Activated T-cell treated with anti-CD3 and anti-CD28 coated beads for 4 hours (primary cell): ENCODE results near the gene RNASET2.
"Not testable (repeated sequence)": the region's sequence is repeated elsewhere in the genome, so short reads cannot be mapped to it uniquely, and the experiment has no call there.

Experiments used
- DNase-seq: peaks from one replicate; pipeline ENCODE4 v3.0.0-alpha.2; 2020

RNASET2 gene

DNA sequence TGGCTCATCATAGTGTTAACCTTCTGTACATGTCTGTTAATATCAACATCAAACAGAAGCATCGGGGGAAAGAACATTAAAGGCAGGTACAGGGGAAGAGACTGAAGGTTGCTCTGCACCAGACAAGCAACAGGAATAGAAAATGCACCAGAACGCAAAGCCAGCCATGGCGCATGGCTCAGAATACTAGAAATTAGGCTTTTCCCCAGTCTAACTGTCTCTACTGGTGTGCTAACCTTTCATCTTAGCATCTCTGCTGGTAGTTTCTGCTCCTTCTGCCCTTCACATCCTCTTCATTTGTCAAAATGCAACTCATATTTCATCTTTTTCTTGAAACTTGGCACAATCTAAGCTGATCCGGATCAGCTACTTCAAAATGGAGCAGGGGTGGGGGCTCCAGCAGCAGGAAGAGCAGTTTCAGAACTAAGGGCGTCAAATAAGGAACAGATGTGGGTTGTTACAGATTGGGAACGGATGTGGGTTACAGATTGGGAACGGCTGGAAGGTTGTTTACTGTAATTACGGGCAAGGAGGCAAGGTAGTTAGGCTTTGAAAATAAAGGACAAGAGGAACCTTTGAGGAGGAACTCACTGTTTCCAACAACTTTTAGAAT, 13.1 kb upstream of the RNASET2 start:
- DNase-seq = no peak

DNA sequence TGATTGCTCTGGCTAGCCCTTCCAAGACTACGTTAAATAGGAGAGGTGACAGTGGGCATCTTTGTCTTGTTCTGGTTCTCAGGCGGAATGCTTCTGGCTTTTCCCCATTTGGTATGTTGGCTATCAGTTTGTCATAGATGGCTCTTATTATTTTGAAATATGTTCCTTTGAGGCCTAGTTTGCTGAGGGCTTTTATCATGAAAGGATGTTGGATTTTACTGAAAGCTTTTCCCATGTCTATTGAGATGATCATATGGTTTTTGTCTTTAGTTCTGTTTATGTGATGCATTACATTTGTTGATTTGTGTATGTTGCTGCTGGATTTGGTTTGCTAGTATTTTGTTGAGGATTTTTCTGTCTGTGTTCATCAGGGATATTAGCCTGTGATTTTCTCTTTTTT, 9.9 kb upstream of the RNASET2 start:
- DNase-seq = no peak

DNA sequence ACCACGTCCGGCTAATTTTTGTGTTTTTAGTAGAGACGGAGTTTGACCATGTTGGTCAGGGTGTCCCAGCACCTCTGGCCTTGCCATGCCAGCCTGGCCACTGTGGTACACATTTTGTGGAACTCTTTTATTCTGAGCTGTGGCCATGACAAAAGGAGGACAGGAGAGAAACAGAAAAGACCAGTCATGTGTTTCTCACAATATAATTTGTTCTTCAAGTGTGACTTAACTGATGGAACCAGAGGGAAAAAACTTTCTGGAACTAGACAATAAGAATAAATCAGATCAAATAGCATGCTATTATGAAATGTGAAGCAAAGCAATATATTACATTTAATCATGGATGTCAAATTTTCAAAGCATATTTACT, 4.2 kb upstream of the RNASET2 start:
- no peak for DNase-seq

DNA sequence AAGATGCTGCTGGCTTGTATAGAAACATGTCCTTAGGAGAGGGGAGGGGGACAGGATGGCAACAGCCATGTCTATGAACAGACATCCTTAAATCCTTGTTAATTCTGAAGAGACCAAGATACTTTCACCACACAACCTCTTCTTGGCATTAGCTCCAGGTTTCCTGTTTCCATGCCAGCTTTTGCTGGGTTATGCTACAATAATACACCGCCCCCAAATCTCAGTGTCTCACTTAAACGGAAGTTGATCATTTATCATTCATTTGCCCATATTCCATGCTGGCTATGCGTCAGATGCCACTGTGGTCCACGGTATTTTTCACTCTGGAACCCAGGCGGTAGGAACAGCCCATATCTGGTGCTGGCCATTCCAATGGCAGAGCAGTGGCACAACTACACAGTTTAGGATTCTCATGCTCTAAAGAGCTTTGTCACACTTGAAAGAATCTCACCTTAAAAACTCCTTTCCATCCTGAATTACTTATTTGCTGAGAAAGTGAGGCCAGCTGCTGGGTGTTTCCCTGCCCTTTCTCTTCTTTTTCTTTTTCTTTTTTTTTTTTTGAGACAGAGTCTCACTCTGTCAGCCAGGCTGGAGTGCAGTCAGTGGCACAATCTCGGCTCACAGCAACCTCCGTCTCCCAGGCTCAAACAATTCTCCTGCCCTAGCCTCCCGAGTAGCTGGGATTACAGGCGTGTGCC, 3.7 kb upstream of the RNASET2 start:
- DNase-seq = no peak

DNA sequence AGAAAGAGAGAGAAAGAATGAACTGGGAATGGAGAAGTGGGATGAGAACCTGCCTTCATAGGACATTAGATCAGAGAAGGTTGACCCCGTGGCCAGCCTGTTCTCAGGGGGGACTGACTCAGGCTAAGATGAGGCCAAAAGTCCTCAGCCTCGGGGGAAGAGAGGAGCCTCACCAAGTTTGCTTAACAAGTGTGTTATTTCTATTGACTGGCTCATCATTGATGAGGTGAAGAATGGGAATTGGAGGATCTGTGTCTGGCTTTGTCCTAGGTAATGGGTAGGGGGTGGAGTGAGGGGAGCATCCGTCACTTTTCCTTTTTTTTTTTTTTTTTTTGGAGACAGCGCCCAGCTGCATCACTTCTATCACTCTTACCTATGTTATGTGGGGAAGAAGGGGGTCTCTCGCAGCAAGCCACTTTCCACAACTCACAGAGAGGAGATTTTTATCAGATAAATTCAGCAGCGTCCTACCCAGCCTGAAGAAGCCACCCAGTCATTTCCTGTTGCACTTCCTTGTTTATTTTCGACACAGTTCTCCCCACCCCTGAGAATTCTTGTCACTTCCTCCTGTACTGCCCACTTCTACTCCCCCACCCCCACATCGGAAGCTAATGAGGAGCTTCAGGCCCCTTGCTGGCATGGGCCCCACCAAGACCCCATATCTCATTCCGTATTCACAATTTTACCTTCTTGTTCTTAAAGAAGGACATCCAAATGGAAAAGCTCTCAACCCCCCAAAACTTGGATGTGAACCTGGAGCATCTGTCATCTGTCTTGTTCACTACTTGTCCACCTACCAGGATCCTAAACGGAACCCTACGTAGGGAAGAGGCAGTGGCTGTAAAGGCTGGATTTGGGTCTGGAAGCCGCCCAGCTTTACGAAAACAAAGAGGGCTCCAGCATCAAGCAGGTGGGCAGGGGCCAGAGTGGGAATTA, 2.8 kb upstream of the RNASET2 start:
- DNase-seq = no peak

DNA sequence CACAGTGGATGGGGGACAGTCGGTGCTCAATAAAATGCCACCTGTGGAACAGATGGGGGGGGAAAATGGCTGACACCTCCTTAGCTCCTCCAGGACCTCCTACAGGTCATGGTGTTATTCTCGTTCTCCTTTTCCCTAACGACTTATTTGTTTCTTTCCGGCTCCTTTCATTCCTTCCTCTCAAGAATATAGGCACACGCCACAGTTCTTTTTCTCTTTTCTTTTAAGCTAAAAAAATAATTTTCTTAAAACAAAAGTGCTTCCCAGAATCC, 1.4 kb upstream of the RNASET2 start:
- no peak for DNase-seq

DNA sequence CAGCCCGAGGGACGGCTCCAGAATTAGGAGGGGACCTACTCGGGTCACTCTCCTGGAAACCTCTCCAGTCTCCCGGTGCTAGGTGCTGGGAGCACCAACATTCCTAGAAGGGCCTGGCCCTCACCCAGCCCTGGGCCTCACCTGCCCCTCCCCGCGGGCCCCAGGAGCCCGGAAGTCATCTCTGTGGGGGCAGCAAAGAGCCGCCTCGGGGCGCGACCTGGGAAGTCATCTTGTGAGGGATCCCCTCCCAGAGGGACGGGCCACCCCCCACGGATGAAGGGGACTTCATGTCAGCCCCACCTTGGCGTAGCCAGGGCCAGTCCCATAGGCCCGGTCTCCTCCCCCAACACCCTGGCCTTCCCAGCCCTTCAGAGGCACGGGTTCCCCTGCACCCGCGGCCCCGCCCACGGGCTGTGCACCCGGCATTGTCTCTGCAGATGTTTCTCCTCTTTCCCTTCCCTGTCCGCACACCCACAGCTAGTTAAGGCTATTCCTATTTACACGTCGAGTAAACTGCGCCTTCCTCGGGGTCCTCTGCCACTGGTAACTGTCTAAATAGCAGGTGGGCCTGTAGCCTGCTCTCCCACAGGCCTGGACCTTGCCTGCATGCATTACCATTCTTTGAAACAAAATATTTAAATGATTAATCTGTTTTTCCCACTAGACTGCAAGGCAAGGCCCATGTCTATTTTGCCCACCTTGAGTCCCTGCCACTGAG, 896 bp upstream of the RNASET2 start:
- DNase-seq = no peak

DNA sequence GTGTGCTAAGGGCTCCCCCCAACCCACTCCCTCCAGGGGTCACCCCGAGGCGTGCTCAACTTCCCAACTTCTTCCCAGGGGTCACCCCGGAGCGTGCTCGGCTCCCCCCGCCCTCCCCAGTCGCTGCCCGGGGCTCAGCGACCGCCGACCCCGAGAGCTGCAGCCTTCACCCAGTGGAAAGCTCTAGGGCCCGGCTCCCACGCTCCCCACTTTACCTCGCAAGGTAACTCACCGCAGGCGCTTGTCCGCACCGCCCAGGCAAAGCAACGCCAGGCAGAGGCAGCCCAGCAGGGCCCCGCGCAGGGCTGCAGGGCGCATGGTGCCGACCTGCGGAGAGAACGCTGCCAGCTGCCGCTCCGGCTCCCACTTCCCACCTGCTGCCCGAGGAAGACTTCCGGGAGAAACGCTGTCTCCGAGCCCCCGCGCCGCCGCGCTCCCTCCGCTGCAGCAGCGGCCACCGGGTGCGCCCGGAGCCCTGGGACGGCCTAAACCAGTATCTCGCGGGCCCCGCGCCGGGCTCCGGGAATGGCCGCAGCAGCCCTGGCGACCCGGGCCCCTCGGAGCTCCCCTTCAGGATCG, 396 bp downstream of the RNASET2 start:
- no peak for DNase-seq

DNA sequence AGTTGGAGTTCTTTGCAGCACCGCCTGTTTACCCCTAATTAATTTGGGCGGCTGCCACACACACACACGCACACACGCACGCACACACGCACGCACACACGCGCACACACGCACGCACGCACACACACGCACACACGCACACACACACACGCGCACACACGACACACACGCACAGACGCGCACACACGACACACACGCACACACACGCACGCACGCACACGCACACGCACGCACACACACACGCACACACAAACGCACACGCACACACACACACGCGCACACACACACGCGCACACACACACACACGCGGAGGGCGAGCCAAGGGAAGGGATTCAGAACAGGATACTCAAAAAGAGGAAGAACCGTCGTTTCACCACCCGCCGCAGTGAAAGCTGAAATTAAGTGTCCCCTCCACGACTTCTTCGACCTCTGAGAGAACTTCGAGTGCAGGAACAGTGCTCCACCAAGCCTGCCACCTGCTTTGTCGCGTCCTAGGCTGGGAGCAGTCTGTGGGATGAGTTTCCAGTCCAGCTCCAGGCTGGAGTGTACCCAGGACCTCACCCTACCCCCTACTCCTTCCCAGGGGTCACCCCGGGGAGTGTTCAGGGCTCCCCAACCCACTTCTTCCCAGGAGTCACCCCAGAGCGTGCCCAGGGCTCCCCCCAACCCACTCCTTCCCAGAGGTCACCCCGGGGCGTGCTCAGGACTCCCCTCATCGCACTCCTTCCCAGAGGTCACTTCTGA, 1.1 kb downstream of the RNASET2 start:
- DNase-seq = no peak

DNA sequence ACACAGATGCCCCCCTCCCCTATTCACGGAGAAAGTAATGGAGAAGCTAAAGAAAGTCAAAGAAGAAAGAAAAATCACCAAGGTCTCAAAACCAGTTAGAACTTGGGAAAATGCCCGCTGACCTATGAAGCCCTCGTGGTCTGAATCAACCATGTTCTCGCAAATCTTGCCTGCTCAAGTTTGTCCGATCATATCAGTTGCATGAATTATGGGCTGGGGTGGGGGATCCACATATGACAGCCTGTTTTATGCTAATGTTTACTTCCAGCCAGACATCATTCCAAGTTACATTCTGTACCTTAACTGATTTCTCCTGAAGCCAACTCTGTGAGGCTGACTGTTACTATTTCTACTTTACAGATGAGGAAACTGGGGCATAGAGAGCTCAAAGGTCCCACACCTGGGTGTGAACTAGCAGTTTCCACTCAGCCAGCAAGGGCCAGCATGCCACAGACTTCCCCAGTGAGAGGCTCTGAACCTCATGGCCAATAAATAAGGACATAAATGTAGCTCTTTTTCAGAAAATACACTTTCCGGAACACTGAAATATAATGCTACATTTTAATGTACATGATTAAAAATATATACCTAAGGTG, 2.1 kb downstream of the RNASET2 start:
- no peak for DNase-seq

DNA sequence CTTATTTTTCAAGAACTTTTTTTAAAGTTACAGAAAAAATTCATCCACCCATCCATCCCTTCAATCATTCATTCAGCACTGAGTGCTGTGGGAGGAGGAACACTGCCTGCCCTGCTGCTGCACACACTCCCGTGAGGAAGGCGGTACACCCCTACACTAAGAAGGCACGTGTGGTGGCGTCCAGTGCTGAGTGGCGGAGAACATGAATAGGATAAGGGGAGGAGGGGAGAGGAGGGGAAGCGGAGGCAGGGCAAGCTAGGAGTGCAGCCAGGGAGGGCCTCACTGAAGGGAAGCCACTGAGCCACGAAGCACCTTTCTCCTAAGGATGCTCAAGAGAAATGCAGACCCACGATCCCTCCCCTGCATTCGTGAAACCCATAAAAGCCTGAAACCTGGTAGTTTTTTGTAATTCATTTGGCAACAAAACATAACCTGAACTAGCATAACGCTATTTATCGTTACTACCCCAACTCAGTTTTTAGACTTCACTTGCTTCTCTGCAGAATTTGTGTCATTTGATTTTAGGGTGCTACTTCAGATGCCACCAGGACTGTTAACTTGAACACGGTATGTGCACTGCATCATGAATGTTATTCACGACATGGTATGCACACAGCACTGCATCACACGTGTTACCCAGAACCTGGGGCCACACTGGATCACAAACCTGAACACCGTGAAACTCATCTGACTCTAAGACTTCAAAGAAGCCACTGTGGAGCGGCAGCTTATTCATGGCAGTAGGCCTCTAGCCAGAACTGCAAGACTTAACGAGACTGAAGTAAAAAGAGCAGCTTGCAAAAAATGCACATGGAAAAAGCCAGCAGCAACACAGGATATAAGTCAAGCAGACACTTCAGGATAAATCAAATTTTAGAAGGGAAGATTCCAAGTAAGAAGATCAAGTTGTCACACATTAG, 3.5 kb downstream of the RNASET2 start:
- no peak for DNase-seq

DNA sequence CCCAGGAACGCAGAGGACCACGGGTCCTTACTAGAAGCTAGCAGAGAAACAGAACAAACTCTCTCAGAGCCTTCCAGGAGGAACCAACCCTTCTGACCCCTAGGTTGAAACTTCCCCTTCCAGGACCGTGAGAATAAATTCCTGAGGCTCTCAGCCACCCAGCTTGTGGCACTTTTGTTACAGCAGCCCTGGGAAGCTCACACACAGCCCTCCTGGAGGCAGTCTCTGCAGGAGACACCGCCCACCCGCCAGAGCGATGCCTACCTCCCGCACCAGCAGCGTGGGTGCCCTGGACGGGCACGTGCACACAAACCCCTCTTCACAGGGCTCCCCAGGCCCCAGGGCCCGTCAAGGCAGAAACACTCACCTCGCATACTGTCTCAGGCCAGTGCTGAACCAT, 4.2 kb downstream of the RNASET2 start:
- no peak for DNase-seq

DNA sequence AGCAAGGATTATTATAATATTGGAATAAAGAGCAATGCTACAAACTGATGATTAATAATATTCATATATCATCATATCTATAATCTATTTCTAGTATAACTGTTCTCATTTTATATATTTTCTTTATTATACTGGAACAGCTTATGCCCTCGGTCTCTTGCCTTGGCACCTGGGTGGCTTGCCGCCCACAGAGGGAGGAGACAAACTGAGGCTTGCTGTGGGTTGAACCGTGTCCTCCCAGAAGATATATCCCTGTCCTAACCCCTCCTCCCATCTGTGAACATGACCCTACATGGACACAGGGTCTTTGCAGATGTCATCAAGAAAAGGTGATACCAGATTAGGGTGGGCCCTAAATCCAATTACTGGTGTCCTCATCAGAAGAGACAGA, 4.7 kb downstream of the RNASET2 start:
- DNase-seq = no peak

DNA sequence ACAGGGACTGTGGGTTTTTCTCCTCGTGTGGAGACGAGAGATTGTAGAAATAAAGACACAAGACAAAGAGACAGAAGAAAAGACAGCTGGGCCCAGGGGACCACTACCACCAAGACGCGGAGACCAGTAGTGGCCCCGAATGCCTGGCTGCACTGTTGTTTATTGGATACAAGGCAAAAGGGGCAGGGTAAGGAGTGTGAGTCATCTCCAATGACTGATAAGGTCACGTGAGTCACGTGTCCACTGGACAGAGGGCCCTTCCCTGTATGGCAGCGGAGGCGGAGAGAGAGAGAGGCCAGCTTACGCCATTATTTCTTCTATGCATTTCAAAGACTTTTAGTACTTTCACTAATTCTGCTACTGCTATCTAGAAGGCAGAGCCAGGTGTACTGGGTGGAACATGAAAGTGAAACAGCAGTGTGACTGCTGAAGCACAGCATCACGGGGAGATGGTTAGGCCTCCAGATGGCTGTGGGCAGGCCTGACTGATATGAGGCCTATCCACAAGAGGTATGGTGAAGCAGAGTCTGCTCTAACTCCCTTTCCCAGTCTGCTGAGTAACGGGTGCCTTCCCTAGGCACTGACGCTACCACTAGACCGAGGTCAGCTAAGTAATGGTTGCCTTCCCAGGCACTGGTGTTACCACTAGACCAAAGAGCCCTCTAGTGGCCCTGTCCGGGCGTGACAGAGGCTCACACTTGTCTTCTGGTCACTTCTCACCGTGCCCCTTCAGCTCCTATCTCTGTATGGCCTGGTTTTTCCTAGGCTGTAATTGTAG, 5.3 kb downstream of the RNASET2 start:
- DNase-seq = peak; percentile 55

DNA sequence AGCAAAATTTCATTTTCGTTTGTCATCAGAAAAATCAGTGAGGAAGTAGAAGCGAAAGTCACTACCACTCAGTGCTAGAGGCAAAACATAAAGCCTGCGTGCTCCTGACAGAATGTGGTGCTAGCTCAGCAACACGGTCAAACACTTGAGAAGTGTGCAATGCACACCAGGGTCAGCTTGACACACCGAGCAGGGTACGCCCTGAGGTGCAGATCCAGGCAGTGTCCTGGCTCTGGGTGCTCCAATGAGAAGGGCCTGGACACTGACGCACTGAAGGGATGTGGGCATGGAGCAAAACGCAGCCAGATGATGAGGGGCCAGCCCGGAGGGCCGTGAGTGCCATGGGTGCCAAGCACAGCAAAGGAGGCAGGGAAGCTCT, 5.9 kb downstream of the RNASET2 start:
- DNase-seq = no peak

DNA sequence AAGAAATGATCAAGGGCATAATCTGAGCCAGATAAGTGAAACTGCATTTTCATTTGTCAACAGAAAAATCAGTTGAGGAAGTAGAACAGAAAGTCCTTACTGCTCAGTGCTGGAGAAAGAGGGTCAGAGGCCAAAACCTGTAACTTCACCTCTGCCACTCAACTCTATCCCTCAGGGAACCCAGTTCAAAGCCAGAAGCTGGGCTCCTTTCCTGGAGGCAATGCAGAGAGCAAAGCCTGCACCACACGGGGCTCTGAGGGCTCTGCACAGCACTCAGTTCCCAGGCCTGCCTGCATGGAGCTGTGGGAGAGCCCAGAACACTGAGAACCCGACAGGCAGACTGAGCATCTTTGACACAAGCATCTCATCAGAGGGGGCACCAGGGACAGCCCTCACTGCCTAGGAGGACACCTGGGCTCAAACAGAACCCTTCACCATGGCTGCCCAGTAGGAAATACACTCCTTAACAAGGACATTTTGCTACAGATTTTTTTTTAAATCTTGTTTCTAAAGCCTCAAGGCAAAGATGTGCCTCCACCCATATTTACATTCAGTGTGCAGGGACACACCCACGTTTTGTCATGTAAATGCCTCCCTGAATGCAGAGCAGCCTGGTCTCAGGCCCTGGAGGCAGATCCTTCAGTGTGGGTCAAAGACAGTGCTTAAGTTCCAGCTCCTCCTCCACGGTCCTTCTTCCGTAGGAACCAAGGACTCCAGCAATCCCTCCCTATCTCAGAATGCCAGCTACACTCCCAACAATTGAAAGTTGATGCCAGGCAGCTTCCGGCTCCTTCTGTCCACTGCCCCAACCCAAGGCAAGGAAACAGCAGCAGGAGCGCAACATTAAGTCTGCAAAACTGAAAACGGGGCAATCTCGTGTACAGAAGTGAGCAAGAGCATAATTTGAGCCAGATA, 6.6 kb downstream of the RNASET2 start:
- DNase-seq = no peak

DNA sequence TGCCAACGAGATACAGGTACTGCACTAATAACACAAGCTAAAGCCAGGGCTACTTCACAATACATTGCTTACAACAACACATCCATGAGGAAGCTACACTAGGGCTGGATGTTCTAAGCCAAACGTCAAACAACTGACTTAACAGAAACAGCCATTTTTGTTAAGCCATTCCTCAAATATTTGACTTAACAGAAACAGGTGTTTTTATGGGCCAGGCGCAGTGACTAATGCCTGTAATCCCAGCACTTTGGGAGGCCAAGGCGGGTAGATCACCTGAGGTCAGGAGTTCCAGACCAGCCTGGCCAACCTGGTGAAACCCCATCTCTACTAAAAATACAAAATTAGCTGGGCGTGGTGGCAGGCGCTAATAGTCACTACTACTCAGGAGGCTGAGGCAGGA, 7.6 kb downstream of the RNASET2 start:
- not testable (repeated sequence) for DNase-seq

DNA sequence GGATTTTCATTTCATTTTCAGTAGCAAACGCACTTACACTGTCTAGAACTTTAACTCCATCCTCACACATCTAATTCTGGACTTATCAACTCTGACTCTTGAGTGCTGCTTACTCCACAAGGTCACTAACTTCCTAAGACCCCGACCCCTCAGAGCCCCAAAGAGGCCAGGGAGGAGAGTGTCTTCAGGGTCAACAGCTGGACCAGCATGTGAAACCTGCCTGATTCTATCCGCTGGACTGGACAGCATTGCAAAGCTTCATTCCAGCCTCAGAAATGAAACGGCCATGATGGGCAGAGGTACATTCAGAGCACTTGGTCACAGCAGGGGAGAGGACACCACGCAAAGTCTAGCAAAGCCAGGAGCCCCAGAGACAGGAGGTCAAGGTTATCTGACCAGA, 9.1 kb downstream of the RNASET2 start:
- DNase-seq = no peak

DNA sequence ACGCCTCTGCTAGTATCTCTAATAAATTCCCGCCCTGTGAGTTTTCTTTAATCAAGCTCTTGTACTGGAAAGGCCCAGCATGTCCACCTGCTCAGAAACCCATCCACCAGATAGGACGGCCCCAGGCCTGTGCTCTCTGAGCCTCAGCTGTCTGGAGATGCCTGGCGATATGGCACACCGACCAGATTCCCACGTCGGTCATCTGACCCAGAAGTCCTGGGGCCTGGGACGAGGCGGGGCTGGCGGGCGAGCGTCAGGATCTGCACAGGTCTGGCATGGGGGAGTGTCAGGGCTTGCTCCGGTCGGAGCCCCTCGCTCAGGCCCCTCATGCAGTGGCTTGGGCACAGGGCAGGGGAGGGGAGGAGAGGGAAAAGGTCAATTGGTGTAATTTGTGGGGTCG, 10.2 kb downstream of the RNASET2 start:
- no peak for DNase-seq
